Stomach smooth muscle (tissue), 2 donors: ENCODE measurements around the gene CSNK1G3.
"Not testable (repeated sequence)": the region's sequence is repeated elsewhere in the genome, so short reads cannot be mapped to it uniquely, and the experiment has no call there.

Source experiments
- H3K27ac ChIP-seq: one replicate; pipeline ENCODE4 v1.7.0; 2013; ENCODE audit warnings: mild to moderate bottlenecking, low read length, inconsistent platforms
- H3K27me3 ChIP-seq, 2 donors: one replicate each; pipeline ENCODE4 v1.7.0; 2013; ENCODE audit warnings: low read length in 2 of 2; ENCODE audit not compliant: insufficient read depth in 2 of 2, control insufficient read depth in 1 of 2
- H3K36me3 ChIP-seq, 2 donors: one replicate each; pipeline ENCODE4 v1.7.0; 2013; ENCODE audit warnings: low read length in 2 of 2; ENCODE audit not compliant: control insufficient read depth in 2 of 2, insufficient read depth in 2 of 2
- H3K4me1 ChIP-seq: one replicate; pipeline ENCODE4 v1.7.0; 2013; ENCODE audit warnings: low read length; ENCODE audit not compliant: control insufficient read depth, insufficient read depth
- H3K4me3 ChIP-seq, 2 donors: one replicate each; pipeline ENCODE4 v1.7.0; 2013; ENCODE audit warnings: low read length in 2 of 2
- H3K9ac ChIP-seq, 2 donors: one replicate each; pipeline ENCODE4 v1.7.0; 2013; ENCODE audit warnings: low read length in 2 of 2, mild to moderate bottlenecking in 1 of 2
- H3K9me3 ChIP-seq, 2 donors: one replicate each; pipeline ENCODE4 v1.7.0; 2013; ENCODE audit warnings: low read length in 2 of 2; ENCODE audit not compliant: control insufficient read depth in 2 of 2
- donor health status: healthy.
- donor health status: Pancreatic carcinoma.

The CSNK1G3 gene

DNA sequence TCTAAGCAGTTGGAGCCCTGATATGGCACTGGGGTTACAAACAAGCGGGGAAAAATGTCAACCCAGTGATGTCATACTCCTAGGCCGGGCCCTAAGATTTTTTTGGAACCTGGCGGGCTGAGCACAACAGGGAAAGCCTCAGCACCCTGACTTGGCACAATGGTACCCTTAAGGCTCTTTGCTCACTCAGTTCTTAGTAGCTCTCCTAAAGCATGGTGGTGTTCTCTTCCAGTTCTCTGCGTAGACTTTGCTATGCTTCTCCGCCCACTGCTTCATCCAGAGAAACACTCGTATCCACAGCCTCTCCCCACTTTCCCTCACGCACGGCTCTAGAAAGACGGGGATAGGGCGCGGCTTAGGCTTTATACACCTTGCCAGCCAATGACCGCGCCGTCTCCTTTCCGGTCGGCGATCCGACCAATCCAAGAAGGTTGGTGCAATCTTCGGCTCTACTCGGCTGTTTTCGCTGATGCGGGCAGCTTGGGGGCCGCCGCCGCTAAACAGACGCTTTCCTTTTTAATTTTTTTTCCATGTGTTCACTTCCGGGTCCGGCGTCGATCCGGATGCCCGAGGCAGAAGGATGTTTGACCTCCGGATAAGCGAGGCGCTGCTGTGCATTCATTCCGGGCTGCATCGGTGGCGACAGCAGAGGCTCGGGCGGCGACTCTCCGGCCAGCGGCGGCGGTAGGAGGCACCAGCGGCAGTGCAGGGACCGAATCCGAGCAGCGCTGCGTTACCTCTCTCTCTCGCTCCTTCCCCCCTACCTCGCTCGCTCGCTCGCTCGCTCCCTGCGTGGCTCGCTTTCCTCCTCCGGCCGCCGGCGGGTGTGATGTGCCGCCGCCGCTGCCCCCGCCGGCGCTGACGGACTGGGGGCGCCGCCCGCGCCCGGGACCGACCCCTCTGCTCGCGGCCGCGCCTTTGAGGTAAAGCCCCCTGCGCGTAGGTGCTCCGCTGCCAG lies at the start of gene CSNK1G3:
TSS of gene CSNK1G3 (plus strand) at position 530 of the 958 bp plus-strand sequence. CDS start 33,487 bp downstream, outside the sequence.
- Histone ChIP-seq H3K9ac (peak within 1 kb of the TSS; percentile 80 to 94), H3K9me3 (no peaks in the 10 kb centered on the region), H3K36me3 (no peaks in the 10 kb centered on the region), H3K4me3 (peak within 1 kb of the TSS; percentile 72 to 84), H3K4me1 (peaks cover 6% of the 10 kb centered on the region), H3K27me3 (no peaks in the 10 kb centered on the region), H3K27ac (peak within 1 kb of the TSS; percentile 85)

DNA sequence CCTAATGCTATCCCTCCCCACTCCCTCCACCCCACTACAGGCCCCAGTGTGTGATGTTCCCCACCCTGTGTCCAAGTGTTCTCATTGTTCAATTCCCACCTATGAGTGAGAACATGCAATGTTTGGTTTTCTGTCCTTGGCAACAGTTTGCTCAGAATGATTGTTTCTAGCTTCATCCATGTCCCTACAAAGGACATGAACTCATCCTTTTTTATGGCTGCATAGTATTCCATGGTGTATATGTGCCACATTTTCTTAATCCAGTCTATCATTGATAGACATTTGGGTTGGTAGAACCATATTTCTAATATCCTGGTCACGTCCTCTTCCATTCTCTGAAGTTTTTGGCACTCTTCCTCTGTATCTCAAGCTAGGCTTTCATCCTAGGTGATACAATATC lies 45.1 kb upstream of the CSNK1G3 start:
- H3K27ac ChIP-seq, H3K27me3 ChIP-seq, H3K9ac ChIP-seq, H3K36me3 ChIP-seq, H3K9me3 ChIP-seq, H3K4me1 ChIP-seq, H3K4me3 ChIP-seq: not testable (repeated sequence)

DNA sequence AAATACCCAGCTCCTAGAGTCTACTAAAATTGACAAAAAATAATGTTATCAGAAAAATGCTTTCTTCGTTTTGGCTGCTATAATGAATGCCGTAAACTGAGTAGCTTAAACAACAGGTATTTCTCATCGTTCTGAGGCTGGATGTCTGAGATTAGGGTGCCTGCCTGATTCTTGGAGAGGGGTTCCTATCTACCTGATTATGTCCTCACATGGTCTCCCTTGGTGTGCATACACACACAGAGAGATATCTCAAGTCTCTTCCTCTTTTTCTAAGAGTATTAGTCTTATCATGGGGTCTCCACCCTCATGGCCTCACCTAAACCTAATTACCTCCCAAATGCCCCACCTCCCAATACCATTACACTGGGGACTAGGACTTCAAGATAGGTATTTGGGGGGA lies 40.6 kb upstream of the CSNK1G3 start:
- H3K27me3 ChIP-seq, result no peaks in the 10 kb centered on the region
- no peak overlapping the region for H3K9ac ChIP-seq
- no peak overlapping the region for H3K27ac ChIP-seq
- H3K9me3 ChIP-seq, result no peaks in the 10 kb centered on the region
- no peaks in the 10 kb centered on the region for H3K4me1 ChIP-seq
- H3K4me3 ChIP-seq, result no peak overlapping the region
- H3K36me3 ChIP-seq, result no peaks in the 10 kb centered on the region

DNA sequence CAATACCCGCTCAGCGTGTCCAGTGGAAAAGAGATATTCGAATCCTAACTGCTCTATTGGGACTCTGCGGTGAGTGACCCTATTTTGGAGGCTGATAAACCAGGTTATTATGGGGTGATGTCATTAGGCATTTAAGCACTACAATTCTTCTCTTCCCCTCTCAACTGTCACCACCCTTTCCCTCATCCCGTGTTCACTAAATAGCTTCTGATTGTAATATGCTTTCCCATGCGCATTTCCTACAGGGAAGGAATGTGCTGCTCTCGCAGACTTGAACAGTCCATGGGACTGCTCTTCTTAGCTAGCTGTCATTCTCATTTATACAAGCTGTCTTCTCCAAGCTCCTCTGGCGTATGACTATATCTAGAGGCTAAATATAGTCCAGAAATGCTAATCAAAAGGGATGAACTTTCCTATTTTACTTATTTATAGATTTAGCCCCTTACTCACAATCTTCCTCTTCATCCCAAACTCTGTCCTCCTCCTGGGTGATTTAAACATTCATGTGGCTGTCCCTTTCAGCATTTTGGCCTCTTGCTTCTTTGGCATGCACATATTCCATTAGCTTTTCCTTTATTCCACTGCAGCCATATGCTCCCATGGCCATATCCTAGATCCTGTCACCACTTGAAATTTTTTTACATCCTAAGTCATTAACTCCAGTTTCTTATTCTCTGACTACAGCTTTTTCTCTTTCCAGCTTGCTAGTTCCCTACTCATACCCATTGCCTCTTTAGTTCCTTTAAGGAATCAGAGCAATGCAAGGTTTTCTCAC lies 39.6 kb upstream of the CSNK1G3 start:
- H3K27ac ChIP-seq, result no peak overlapping the region
- no peak overlapping the region for H3K4me3 ChIP-seq
- no peaks in the 10 kb centered on the region for H3K4me1 ChIP-seq
- no peaks in the 10 kb centered on the region for H3K9me3 ChIP-seq
- no peak overlapping the region for H3K9ac ChIP-seq
- H3K36me3 ChIP-seq, result no peaks in the 10 kb centered on the region
- H3K27me3 ChIP-seq, result no peaks in the 10 kb centered on the region

DNA sequence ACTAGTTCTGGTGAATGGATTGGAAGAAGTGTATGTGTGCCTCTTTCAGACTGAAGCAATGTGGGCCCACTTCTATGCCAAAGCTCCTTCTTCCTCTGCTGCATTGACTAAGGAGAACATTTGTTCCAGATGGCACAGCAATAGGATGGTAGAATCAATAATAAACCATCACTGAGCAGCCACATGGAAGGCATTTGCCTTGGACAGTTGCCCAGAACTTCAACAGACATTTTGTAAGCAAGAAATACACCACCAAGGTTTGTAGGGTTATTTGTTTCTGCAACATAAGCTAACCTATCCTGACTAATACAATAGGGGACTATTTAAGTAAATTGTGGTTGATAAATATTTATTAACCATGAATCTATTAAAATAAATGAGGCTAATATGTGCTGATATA lies 37.7 kb upstream of the CSNK1G3 start:
- Histone ChIP-seq H3K9ac (no peak overlapping the region), H3K9me3 (no peaks in the 10 kb centered on the region), H3K27ac (no peak overlapping the region), H3K4me3 (no peak overlapping the region), H3K27me3 (no peaks in the 10 kb centered on the region), H3K4me1 (no peaks in the 10 kb centered on the region), H3K36me3 (no peaks in the 10 kb centered on the region)

DNA sequence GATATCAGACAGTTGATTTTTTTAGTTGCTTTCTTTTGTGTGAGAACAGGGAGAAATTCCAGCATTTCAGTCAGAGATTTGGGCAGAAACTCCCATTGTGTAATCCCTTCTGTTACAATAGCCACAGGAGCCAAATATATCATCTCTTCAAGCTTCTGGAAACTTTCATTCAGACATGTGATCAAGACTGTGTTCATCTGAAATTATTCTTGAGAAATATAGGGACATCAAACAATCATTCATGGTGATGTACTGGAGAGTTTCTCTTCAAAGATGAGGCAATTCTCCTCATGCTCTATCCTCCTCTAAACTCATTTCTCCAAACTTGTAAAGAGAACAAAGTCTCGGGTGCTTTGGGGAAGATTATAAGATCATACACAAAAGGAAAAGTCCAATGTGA lies 35.2 kb upstream of the CSNK1G3 start:
- no peak overlapping the region for H3K4me3 ChIP-seq
- no peaks in the 10 kb centered on the region for H3K27me3 ChIP-seq
- H3K9me3 ChIP-seq, result no peaks in the 10 kb centered on the region
- no peaks in the 10 kb centered on the region for H3K36me3 ChIP-seq
- H3K4me1 ChIP-seq, result no peaks in the 10 kb centered on the region
- no peak overlapping the region for H3K27ac ChIP-seq
- no peak overlapping the region for H3K9ac ChIP-seq

DNA sequence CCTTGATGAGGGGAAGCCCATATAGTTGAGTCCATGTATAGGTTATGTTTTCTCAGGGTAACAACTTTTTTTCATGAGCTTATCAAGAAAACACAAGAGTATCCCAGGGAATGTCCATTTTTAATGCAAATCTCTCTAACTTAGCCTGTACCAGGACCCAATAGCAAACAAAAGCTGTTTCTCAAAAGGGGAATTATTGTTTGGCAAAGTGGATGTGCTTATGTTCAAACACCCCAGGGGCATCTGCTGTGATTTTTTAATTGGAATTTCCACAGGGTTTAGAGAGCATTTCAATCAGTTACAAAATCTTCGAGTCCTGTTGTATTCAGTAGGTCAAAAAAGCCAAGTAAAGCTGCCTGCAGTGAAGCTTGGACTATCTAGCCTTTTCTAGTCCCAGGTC lies 33.4 kb upstream of the CSNK1G3 start:
- no peak overlapping the region for H3K27ac ChIP-seq
- H3K4me1 ChIP-seq, result no peaks in the 10 kb centered on the region
- no peaks in the 10 kb centered on the region for H3K9me3 ChIP-seq
- H3K9ac ChIP-seq, result no peak overlapping the region
- H3K4me3 ChIP-seq, result no peak overlapping the region
- H3K27me3 ChIP-seq, result no peaks in the 10 kb centered on the region
- no peaks in the 10 kb centered on the region for H3K36me3 ChIP-seq

DNA sequence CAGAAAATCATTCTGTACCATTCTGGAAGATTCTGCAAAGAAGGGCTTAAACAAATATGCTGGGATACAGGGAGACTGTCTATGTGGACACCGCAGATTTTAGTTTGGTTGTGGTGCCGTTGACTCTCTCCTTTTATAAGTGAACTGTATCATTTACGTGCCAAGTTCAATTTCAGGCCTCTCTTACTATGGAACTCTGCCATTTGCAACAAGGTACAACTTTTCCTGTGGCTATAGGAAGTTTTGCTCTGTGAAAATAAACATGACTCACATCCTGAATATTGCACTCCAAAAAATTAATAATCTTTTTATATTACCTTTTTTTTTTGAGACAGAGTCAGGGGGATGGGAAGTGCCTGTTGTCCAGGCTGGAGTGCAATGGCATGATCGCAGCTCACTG lies 29.7 kb upstream of the CSNK1G3 start:
- H3K4me3 ChIP-seq, result no peak overlapping the region
- peaks cover 4% of the 10 kb centered on the region for H3K4me1 ChIP-seq
- H3K9me3 ChIP-seq, result no peaks in the 10 kb centered on the region
- H3K27ac ChIP-seq, result no peak overlapping the region
- no peaks in the 10 kb centered on the region for H3K27me3 ChIP-seq
- H3K36me3 ChIP-seq, result no peaks in the 10 kb centered on the region
- H3K9ac ChIP-seq, result no peak overlapping the region

DNA sequence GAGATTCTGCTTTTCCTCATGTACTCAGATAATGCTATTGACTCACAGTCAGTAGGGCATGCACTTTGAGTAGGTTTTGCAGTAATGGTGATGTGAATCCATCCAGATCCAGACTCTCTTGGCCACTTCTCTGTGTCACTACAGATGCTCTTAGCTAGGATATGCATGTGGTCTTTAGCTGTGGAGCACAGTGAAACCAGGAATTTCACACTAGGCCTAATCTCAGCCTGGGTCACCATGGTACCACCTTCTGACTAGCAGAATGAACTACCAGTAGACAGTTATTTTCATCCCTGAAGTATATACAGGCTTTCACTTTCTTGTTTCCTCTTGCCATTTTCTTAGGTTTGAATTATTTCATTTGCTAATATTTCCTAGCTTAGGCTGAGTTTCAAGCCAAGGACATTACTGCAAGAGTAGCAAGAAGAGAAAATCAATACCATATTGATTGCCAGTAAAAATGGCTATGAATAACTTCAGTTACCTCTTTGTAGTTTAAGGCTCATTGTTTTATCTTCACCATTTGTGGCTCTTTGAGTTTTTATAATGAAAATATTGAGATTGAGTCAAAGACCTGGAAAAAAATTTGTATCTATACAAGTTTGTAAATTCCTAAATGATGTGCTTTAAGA lies 28.4 kb upstream of the CSNK1G3 start:
- H3K4me1 ChIP-seq, result peaks cover 4% of the 10 kb centered on the region
- H3K36me3 ChIP-seq, result no peaks in the 10 kb centered on the region
- H3K4me3 ChIP-seq, result no peak overlapping the region
- no peaks in the 10 kb centered on the region for H3K27me3 ChIP-seq
- no peak overlapping the region for H3K9ac ChIP-seq
- no peaks in the 10 kb centered on the region for H3K9me3 ChIP-seq
- H3K27ac ChIP-seq, result no peak overlapping the region

DNA sequence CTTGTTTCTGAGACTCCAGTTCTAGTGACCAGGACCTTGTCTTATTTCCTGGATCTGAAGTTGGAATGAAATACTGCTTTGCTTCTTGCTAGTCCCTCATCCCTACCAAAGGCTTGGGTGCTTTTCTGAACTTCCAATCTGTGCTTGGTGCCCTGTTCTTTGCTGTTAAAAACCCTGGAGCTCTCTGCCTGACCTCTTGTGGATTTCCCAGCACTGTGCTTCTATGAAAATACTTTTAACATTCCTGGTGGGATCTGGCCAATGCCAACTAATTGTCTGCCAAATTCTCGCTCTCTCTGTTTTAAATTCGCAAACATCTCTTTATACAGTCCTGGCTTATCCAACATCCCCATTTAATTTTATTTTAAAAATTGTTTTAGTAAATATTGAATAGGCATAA lies 26.7 kb upstream of the CSNK1G3 start:
- no peak overlapping the region for H3K4me3 ChIP-seq
- no peak overlapping the region for H3K27ac ChIP-seq
- H3K9ac ChIP-seq, result no peak overlapping the region
- peaks cover 4% of the 10 kb centered on the region for H3K4me1 ChIP-seq
- no peaks in the 10 kb centered on the region for H3K36me3 ChIP-seq
- H3K9me3 ChIP-seq, result no peaks in the 10 kb centered on the region
- H3K27me3 ChIP-seq, result no peaks in the 10 kb centered on the region
